Stimulated activated CD8-positive, alpha-beta memory T cell treated with anti-CD3 and anti-CD28 coated beads, Interleukin-4, amount 100 ng/mL, for 1 hour (primary cell): Measurements from ENCODE around the gene RXRA.
"Not testable (repeated sequence)": the region's sequence is repeated elsewhere in the genome, so short reads cannot be mapped to it uniquely, and the experiment has no call there.

Experiments
- DNase-seq, 2 donors: peaks; one replicate each; pipeline ENCODE4 v3.0.0-alpha.2; 2020; ENCODE audit warnings: low read depth in 2 of 2, low spot score in 1 of 2

Gene RXRA

DNA sequence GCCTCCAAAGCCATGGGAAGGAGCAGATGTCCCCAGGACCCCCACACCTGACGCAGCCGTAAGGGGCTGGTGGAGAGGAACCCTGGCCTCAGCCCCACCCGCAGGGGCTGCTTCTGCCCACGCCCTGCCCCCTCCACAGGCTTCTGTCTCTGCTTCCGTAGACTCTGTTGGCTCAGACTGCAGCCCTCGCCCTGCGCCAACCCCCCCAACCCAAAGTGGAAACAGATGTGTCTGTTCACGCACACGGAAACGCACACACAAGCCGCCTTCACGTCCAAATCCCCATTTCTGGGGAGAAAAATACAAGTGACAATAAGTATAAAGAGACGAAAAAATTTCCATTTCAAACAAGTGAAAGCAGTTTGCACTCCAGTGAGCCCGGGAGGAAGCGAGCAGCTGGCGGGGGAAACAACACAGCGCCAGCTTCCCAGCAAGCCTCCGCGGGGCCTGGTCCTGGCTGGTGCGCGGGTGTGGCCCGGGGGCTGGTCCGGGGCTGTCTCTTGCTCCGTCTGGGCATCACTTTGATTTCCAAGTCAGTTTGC is 32.6 kb upstream of the RXRA start:
- no peak for DNase-seq

DNA sequence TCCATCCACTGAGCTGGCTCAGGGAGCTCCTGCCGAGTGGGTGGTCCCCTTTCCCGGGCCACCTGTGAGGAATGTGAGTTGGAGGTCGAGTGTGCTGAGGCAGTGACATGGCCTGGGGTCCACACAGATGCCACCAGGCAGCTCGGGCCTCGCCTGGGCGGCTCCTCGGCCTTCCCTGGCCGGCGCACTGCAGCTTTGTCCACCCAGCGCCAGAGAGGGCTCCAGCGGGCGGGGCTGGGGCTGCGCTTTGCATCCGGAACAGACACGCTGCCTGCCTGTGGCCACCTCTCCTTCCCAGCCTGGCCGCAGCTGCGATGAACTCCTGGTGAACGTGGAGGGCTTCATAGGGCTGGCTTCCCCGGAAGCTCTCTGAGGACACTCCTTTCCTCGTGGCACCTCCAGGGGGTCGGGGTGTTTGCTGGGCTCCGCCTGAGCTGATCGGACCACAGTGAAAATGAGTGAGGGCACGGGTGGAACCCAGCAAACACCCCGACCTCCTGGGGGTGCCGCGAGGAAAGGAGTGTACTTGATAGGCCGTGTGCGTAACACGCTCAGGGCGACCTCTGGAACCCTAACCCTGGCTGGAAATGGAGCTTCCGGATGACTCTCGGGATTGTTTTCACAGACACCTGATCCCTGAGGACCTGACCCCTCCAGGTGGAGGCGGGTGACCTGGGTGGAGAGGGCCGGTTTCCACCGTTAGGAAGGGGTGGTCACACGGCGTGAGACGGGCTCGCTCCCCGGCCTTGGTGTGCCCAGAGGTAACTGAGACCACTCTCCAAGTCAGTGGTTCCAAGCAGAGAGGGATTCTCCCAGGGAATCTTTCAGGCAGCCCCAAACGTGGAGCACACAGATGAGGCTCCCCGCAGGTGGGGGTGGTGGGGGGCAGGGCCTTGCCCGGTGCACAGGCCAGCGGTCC is 31.8 kb upstream of the RXRA start:
- DNase-seq = no peak

DNA sequence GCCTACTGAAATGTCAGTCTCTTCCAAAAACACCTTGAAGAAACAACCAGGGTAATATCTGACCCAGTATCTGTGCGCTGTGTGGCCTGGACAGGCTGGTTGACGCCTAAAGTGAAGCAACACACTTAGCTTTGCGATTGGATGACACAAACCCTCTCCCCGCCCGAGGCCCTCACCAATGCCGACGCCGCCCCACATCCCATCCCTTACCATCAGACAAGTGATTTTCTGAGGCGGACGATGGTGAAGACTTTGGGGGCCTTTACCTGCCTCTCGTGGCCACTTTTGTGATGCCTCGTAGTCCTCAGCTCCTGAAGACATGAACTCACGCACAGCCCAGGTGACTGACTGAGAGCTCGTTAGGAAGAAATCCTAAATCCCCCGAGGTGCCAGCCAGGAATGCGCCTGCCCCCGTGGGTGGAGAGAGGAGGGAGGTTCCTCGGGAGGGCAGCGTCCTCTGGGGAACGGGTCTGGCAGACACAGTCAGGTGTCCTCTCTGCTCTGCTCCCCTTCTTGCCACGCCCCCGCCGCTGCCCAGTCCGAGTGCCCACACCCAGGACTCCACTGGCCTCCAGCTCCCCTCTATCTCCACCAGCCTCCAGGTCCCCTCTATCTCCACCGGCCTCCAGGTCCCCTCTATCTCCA is 31.0 kb upstream of the RXRA start:
- no peak for DNase-seq

DNA sequence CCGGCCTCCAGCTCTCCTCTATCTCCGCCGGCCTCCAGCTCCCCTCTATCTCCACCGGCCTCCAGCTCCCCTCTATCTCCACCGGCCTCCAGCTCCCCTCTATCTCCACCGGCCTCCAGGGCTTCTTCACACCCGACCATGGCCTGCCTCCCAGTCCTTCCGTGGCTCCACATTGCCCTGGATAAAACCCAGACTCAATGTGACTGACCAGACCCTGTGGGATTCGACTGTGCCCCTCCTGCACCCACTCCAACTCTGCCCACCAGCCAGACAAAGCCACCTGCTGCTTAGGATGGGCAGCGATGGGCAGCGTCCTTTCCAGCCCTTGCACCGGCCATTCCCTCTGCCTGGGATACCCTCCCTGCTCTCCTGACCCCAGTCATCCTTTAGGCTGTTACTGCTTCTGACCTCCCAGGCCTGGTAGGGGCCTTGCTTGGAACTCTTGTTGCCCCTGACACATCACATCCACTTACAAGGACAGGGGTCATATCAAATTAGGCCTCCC is 30.5 kb upstream of the RXRA start:
- DNase-seq = no peak

DNA sequence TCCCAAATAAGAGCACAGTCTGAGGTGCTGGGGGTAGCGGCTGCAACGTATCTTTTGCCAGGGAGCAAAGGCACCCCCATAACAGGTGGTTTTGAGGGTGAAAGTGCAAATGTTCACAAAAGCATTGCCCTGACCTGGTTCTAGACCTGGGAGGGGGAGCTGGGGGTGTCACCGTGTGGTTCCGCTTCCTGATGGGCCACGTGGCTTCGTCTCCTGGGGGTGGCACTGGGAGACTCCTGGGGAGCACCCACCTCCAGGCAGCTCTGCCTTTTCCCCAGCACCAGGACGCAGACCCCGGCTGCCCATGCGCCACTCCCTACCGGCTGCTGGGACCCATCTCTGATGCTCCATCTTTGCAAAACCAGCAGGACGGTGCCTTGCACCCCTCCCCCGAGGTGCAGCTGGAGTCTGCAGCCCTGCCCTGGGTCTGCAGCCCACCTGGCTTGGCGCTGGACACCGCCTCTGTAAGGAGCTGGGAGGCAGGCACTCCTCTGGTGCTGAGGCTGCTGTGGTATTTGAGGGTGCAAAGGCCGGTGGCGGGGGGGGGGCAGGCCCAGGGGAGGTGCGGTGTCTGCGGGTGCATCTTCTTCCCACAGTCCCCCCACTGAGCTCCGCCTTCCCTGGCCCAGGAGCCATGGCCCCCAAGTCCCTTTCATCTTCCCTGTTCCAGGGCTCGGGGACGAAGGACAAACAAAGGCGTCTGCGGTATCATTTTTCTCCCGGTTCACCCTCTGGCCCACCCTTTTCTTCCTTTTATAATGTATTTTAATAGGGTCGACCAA is 29.8 kb upstream of the RXRA start:
- no peak for DNase-seq

DNA sequence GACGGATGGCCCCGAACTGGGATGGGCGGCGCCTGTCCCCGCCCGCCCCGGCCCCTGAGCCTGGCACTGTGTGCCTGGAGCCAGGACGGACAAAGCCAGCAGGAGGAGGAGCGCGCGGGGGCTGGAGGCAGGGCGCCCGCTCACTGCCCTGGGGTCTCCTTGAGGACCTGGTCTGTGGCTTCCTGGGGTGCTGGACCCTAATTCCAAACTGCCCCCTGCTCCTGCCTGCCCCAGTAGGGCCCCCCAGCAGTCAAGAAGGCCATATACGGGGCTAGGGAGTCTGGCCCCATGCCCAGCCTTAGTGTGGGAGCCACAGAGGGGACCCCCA is 29.2 kb upstream of the RXRA start:
- no peak for DNase-seq

DNA sequence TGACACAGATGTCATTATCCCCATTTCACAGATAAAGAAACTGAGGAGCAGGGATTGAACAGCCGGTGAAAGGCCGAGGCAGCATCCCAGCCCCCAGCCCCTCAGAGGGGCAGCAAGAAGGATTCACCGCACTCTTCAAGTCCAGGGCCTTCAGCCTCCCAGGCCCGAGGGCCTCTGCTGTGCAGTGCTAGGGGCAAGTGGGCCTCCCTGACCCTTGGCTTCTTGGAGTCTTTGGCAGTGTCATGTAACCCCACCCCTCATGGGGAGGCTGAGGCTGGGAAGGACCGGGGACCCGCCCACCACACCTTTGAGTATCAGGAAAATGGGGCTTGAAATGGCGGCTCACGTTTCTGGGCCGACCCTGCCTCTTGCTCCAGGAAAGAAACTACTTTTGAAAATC is 28.7 kb upstream of the RXRA start:
- DNase-seq = no peak

DNA sequence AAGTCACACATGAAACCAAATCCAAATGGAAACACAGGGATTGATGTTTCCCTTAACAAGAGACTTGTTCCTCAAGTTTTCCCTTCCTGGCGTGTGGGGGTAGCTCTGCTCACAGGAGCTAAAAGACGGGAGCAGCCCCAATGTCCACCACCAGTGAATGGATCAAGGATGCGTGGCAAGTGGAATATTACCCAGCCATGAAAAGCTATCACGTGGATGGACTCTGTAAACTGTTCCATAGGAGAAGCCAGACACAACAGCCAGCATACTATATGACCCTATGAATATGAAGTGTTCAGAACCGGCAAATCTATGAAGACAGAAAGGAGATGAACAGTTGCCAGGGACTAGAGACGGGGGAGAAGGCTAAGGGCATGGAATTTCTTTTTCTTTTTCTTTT is 28.3 kb upstream of the RXRA start:
- DNase-seq = no peak

DNA sequence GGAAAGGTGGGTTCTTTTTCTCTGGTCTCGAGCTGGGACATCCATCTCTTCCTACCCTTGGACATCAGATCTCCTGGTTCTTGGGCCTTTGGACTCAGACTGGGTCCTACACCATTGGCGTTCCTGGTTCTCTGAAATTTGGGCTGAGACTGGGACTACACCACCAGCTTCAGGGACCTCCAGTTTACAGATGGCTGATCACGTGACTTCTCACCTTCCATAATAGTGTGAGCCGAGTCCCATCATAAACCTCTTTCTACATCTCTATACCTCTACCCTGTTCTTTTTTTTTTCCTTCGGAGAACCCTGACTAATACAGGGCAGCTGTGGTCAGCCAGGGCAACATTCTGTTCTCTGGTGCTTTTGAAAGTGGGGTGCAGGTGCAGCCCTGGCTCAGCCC is 27.2 kb upstream of the RXRA start:
- DNase-seq = no peak

DNA sequence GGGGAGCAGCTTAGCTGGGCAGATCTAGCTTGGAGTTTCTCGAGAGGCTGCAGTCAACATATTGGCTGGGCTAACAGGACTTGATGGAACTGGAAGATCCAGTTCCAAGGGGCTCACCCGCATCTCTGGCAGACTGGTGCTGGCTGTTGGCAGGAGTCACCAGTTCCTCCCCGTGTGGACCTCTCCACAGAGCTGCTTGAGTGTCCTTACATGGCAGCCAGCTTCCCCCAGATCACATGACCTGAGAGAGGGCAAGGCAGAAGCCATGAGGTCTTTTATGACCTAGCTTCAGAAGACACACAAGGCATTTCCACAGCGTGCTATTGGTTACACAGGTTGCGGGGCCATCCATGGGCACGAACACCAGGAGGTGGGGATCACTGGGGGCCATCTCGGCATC is 26.4 kb upstream of the RXRA start:
- DNase-seq = no peak

DNA sequence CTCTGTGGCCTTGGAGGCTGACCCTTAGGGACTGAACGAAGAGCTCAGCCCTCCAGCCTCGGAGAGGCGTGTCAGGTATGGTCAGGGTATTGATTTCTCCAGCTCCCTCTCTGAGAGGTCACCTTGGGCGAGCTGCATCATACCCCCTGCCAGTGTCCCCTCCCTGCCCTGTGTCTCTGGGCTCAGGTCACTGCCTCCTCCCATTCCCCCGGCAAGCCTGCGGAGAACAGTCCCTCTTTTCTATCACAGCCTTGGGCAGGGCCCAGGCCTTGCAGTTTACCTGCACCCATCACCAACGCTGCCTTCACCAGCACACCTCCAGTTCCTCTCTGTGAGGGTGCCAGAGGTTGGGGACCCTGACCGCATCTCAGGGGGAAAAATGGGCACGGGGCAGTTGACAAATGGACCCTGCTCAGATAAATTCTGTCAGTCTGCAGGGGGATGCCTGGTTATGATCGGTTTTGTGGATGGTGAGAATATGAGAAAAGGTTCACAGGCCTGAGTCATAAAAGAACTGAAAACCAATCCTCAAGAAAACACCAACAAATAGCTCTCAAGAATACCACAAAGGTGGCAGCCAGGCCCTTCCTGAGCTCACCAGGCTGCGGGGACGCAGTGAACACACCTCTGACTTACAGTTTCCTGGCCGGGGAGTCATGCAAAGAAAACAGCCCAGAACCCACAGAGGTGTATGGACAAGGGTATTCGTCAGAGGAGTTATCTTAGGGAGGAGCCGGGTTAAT is 24.7 kb upstream of the RXRA start:
- peak; percentile 28 to 31 for DNase-seq

DNA sequence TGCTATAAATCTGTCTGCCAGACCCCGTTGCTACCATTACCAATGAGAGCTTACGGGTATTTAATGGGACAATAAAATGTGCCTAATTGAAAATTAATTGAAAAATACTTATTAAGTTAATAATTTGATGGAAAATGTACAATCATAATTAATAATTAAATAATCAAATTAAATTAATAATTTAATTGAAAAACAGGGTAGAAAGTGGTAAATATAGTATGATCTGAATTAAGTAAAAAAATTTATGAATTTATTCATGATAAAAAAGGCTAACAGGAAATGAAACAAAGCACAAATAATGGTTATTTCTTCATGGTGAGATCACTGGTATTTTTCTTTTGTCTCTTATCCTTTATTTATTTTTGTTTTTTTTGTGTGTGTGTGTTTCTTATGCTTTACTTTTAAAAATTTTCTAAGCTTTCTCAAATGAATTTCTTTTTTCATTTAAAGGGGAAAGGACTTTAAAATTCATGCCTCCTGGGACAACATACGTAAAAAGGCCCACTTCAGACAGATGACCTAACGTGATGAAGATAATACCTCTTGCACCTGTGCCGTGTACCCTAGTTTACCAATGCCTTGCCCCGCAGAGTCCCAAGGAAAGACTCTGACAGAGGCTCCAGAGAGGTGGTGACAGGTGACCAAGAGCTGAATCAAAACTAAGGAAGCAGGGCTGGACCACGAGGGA is 24.0 kb upstream of the RXRA start:
- DNase-seq = no peak

DNA sequence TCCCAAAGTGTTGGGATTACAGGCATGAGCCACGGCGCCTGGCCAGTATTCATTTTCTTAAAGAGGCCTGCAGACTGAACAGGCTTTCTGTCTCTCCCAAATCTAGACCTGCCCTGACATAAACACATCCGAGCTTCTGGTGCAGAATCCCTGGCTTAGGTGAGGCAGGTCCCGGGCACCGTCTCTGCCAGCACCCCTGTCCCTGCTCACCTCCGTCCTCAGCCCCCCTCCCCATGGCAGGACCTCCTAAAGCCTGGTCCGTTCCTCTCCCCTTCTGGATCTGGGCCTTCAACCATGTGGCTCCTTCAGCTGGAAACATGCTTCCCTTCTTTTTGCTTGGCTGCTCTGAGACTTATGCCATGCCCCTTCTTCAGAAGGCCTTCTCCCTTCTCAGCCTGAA is 22.7 kb upstream of the RXRA start:
- no peak for DNase-seq

DNA sequence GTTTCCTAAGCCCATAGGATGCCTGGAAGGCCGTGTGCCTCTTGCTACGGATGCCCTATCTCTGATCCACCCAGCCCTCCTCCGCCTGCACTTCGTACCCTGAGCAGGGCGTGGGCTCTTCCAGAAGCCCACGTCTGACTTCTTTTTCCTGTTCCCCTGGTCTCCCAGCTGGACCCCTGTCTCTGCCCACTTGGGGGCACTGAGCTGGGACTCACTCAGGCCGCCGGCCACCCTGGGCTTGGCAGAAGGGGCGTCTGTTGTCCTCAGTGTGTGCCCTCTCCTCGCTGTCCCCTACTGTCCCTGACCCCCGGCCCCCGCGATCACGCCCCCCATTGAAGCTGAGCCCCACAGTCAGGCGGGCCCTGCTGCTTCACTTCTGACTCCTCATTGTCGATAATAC is 22.0 kb upstream of the RXRA start:
- no peak for DNase-seq

DNA sequence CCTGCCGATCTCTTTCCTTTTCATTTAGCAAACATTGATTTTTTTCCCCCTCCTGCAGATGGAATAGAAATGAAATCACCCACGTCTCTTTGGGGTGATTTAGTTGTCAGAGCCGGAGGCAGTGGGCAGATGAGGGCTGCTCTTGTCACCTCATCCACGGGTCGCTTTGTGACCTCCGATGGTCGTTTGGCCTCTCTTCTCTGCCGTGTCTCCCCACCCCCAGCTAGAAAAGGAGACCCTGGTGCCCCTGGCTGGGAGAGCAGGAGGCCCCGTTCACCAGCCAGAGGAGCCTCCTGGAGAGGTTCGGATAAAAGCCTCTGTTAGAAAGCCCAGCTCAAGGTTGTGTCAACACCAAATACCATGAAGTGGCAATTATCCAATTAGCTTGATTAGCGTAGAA is 21.6 kb upstream of the RXRA start:
- DNase-seq = no peak

DNA sequence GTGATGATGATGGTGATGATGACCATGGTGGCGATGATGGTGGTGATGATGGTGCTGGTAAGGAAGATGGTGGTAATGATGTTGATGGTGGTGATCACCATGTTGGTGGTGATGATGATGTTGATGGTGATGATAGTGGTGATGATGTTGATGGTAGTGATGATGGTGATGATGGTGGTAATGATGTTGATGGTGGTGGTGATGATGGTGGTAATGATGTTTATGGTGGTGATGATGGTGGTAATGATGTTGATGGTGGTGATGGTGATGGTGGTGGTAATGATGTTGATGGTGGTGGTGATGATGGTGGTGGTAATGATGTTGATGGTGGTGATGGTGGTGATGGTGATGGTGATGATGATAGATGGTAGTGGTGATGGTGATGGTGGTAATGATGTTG is 20.7 kb upstream of the RXRA start:
- DNase-seq = no peak

DNA sequence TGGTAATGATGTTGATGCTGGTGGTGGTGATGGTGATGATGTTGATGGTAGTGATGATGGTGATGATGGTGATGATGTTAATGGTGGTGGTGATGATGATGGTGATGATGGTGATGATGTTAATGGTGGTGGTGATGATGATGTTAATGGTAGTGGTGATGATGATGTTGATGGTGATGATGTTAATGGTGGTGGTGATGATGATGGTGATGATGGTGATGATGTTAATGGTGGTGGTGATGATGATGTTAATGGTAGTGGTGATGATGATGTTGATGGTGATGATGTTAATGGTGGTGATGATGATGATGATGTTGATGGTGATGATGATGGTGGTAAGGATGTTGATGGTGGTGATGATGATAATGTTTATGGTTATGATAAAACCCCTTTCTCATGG is 20.2 kb upstream of the RXRA start:
- DNase-seq = not testable (repeated sequence)

DNA sequence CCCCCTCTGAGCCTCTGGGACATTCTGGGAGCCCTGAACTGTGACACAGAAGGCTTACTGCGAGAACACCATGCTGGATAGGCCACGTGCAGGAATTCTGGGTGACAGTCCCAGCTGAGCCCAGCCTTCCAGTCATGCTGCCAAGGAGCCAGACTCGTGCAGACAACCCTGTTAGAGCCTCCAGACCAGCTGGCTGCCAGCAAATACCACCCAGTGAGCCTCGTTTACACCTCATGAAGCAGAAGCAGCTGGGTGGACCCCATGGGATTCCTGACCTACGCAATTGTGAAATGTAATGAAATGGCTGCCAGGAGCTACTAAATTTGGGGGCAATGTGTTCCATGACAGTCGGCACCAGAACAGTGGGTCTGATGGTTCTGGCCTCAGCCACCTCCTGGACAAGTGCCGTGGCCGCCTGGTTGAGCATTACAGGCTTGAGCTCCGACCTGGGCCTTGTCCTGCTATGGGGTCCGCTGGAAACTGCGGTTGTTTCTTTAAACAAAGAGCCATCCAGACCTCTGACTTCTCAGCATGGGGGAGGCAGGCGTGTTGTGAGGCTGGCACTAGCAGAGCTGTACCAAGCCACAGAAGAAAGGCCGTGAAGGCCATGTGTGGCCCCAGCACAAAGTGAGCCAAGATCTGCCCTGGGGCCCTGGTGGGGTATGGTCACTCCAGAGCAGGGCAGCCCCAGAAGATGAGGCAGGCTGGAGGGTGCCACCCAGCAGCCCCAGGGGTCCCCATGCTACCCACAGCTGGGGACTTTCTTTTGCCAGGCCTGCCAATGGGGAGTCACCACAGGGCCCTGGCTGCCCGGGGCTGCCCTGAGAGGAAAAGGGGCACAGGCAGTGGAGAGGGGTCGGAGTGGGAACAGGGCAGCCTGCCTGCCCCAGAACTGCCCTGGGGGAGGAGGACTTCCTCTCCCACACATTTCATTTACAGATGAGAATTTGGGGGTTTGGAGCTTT is 19.3 kb upstream of the RXRA start:
- DNase-seq = no peak
